ENCODE results near the gene LRP3.

DNA sequence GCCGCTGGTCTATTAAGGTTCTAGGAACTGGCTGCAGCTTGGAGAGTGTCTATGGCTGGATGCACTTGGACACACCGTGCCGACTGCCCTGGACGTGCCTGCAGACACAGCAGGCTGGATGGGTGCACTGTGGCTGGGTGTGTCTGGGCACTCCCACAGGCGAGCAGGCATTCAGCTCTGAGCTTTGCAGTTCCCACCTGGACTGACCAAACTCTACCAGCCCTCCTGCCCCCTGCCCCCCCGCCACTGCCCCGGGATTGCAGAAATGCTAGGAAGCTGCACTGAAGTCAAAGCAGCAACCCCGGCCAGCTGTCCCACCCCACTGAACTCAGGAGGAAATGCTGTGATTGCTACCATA lies 7.0 kb upstream of the LRP3 start:
- TF ChIP-seq, protein P1, sequence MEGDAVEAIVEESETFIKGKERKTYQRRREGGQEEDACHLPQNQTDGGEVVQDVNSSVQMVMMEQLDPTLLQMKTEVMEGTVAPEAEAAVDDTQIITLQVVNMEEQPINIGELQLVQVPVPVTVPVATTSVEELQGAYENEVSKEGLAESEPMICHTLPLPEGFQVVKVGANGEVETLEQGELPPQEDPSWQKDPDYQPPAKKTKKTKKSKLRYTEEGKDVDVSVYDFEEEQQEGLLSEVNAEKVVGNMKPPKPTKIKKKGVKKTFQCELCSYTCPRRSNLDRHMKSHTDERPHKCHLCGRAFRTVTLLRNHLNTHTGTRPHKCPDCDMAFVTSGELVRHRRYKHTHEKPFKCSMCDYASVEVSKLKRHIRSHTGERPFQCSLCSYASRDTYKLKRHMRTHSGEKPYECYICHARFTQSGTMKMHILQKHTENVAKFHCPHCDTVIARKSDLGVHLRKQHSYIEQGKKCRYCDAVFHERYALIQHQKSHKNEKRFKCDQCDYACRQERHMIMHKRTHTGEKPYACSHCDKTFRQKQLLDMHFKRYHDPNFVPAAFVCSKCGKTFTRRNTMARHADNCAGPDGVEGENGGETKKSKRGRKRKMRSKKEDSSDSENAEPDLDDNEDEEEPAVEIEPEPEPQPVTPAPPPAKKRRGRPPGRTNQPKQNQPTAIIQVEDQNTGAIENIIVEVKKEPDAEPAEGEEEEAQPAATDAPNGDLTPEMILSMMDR (IDR thresholded peaks at IDR 0.05), result no peak
- TF ChIP-seq POLR2AphosphoS5 (IDR thresholded peaks at IDR 0.05) (no peak), POLR2A (IDR thresholded peaks at IDR 0.05) (no peak)
